A549 (cell line): ENCODE data around the gene REXO4. TPM values are rescaled to one million over a fixed set of nuclear protein-coding genes. Genes with fewer than 3 reads are reported as not detected.

Experiments used
- ATAC-seq, 2 experiments: fragments of 200-7000 bp in 1 of 2; fragments of >200 bp in 1 of 2; cut with Nextera tagmentation in 1 of 2; cut with Tn5 transposase in 1 of 2; 3 replicates each; pipeline versions ENCODE4 v1.8.0 to v1.9.1; 2018 to 2020; ENCODE audit warnings: mild to moderate bottlenecking in 1 of 2, moderate library complexity in 1 of 2
- CTCF ChIA-PET: fragments of 300-600 bp; sonication (Branson Sonifier 250); formaldehyde crosslinking; extraction: SDS; loops from one replicate; lab custom pipeline; 2021; ENCODE audit warnings: antibody characterized with exemption, inconsistent platforms; lab: Yijun Ruan, JAX
- POLR2A ChIA-PET: fragments of 350-600 bp; formaldehyde crosslinking; extraction: SDS; loops from one replicate; lab custom pipeline; 2021; ENCODE audit warnings: antibody characterized with exemption, inconsistent platforms; lab: Yijun Ruan, JAX
- DNase-seq, 2 experiments: peaks; one replicate each; pipeline versions ENCODE4 v3.0.0 to v3.0.0-alpha.2; 2011 to 2016; ENCODE audit warnings: low read depth in 1 of 2, low spot score in 1 of 2
- FAIRE-seq: peaks from 2 replicates; lab custom pipeline; 2011; peaks lifted over from hg19 to GRCh38; lab: Jason Lieb, UNC
- H3K27ac ChIP-seq, 2 experiments: fragments of >200 bp; sonication (Bioruptor Twin); formaldehyde crosslinking; 3 replicates each; pipeline ENCODE4 v1.5.1; 2016 to 2017
- H3K4me1 ChIP-seq: fragments of >200 bp; sonication (Bioruptor Twin); formaldehyde crosslinking; 3 replicates; pipeline ENCODE4 v1.6.1; 2016
- H3K4me2 ChIP-seq: fragments of >200 bp; sonication (Bioruptor Twin); formaldehyde crosslinking; 3 replicates; pipeline ENCODE4 v1.6.1; 2016
- H3K4me3 ChIP-seq: fragments of >200 bp; sonication (Bioruptor Twin); formaldehyde crosslinking; 3 replicates; pipeline ENCODE4 v1.5.1; 2016
- H3K9me3 ChIP-seq: fragments of >200 bp; sonication (Bioruptor Twin); formaldehyde crosslinking; 3 replicates; pipeline ENCODE4 v1.6.1; 2016
- CBX2 ChIP-seq: fragments of 200-600 bp; sonication (generic); IDR thresholded peaks from 2 replicates; pipeline ENCODE4 v1.6.1; 2016; ENCODE audit warnings: low read depth, mild to moderate bottlenecking, borderline replicate concordance
- CBX8 ChIP-seq: fragments of 200-600 bp; sonication (generic); IDR thresholded peaks from 2 replicates; pipeline ENCODE4 v1.6.1; 2016
- CEBPB ChIP-seq, 2 experiments: fragments of >200 bp in 1 of 2; sonication (Bioruptor Twin) in 1 of 2; formaldehyde crosslinking in 1 of 2; IDR thresholded peaks; 2 replicates each; pipeline ENCODE4 v1.6.1; 2012 to 2016
- CHD2 ChIP-seq: fragments of 150-350 bp; IDR thresholded peaks from 2 replicates; pipeline ENCODE4 v1.6.1; 2014; ENCODE audit warnings: low read length; ENCODE audit not compliant: partially characterized antibody
- CHD4 ChIP-seq: fragments of 200-600 bp; sonication (generic); IDR thresholded peaks from 2 replicates; pipeline ENCODE4 v1.6.1; 2016; ENCODE audit warnings: antibody characterized with exemption, mild to moderate bottlenecking, borderline replicate concordance
- EHF ChIP-seq: fragments of 250-450 bp; sonication (Bioruptor Pico); IDR thresholded peaks from 2 replicates; pipeline ENCODE4 v1.5.0; 2020; ENCODE audit warnings: mild to moderate bottlenecking
- EP300 ChIP-seq, 2 experiments: fragments of >200 bp; sonication (Bioruptor Twin); formaldehyde crosslinking; IDR thresholded peaks; 2 replicates in 1 of 2; 3 replicates in 1 of 2; pipeline ENCODE4 v1.6.1; 2016 to 2017
- HEYL ChIP-seq: fragments of 250-450 bp; sonication (Bioruptor Pico); IDR thresholded peaks from 2 replicates; pipeline ENCODE4 v1.8.0; 2021; ENCODE audit warnings: mild to moderate bottlenecking, moderate library complexity
- JUNB ChIP-seq: fragments of >200 bp; sonication (Bioruptor Twin); formaldehyde crosslinking; IDR thresholded peaks from 2 replicates; pipeline ENCODE4 v1.6.1; 2016
- MAX ChIP-seq: IDR thresholded peaks from 2 replicates; pipeline ENCODE4 v1.6.1; 2012
- MYC ChIP-seq: IDR thresholded peaks from 2 replicates; pipeline ENCODE4 v1.6.1; 2012; ENCODE audit warnings: mild to moderate bottlenecking, inconsistent platforms, low read length, improper control_type of control experiment, borderline replicate concordance
- NFE2L2 ChIP-seq: fragments of 150-350 bp; conservative IDR thresholded peaks from 2 replicates; pipeline ENCODE4 v1.6.1; 2014; ENCODE audit warnings: low read length
- RARB ChIP-seq: fragments of 250-450 bp; sonication (Bioruptor Pico); IDR thresholded peaks from 2 replicates; pipeline ENCODE4 v1.8.0; 2021; ENCODE audit warnings: mild to moderate bottlenecking, moderate library complexity
- REST ChIP-seq: fragments of 200-600 bp; sonication (generic); IDR thresholded peaks from 2 replicates; pipeline ENCODE4 v1.6.1; 2016; ENCODE audit warnings: antibody characterized with exemption, mild to moderate bottlenecking, moderate library complexity
- SMC3 ChIP-seq: fragments of >200 bp; sonication (Bioruptor Twin); formaldehyde crosslinking; IDR thresholded peaks from 3 replicates; pipeline ENCODE4 v1.6.1; 2018; ENCODE audit warnings: inconsistent platforms
- ZC3H11A ChIP-seq: fragments of 450-650 bp; IDR thresholded peaks from 2 replicates; pipeline ENCODE4 v1.6.1; 2014; ENCODE audit warnings: antibody characterized with exemption, mild to moderate bottlenecking
- ZSCAN20 ChIP-seq: fragments of 250-450 bp; sonication (Bioruptor Pico); IDR thresholded peaks from 2 replicates; pipeline ENCODE4 v1.8.0; 2022; ENCODE audit warnings: mild to moderate bottlenecking, moderate library complexity
- WGBS: methylation state at CpG from one replicate; pipeline ENCODE4 v1.1.6; 2017; ENCODE audit errors: missing lambda C conversion rate; 5-methylcytosine and 5-hydroxymethylcytosine counted together
- polyA plus RNA-seq, 4 experiments: library from polyadenylated mRNA; depleted of rRNA in 3 of 4; stranded (reverse); fragments of >200 nt; fragmentation: RNase III in 1 of 4; extraction: RNeasy Plus Mini Kit Qiagen cat#74134 plus additional on column Dnase treatment in 1 of 4; gene quantifications; 2 replicates in 3 of 4; 3 replicates in 1 of 4; pipeline ENCODE4 v1.2.3, GENCODE V29; 2011 to 2017
- TF ChIP-seq, protein P1 (sequence below): fragments of >200 bp; sonication (Bioruptor Twin); formaldehyde crosslinking; IDR thresholded peaks from 2 replicates; pipeline ENCODE4 v1.6.1; 2016
- TF ChIP-seq, protein P2 (sequence below): fragments of >200 bp; sonication (Bioruptor Twin); formaldehyde crosslinking; IDR thresholded peaks from 3 replicates; pipeline ENCODE4 v1.5.1; 2016
- TF ChIP-seq, protein P3 (sequence below): IDR thresholded peaks from 2 replicates; pipeline ENCODE4 v1.6.1; 2012

The REXO4 gene
- polyA plus RNA-seq, 2 of the 4 experiments (the other 2 are of a cell fraction), result 25.8 to 31.0 TPM

- TF ChIP-seq, protein P1, sequence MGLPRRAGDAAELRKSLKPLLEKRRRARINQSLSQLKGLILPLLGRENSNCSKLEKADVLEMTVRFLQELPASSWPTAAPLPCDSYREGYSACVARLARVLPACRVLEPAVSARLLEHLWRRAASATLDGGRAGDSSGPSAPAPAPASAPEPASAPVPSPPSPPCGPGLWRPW, result no peak
- TF ChIP-seq CBX8, result no peak
- 0 out of 2 replicates have a peak, but pooled peaks have one; percentile 15 for TF ChIP-seq MAX
- TF ChIP-seq SMC3, result no peak
- TF ChIP-seq, protein P2, sequence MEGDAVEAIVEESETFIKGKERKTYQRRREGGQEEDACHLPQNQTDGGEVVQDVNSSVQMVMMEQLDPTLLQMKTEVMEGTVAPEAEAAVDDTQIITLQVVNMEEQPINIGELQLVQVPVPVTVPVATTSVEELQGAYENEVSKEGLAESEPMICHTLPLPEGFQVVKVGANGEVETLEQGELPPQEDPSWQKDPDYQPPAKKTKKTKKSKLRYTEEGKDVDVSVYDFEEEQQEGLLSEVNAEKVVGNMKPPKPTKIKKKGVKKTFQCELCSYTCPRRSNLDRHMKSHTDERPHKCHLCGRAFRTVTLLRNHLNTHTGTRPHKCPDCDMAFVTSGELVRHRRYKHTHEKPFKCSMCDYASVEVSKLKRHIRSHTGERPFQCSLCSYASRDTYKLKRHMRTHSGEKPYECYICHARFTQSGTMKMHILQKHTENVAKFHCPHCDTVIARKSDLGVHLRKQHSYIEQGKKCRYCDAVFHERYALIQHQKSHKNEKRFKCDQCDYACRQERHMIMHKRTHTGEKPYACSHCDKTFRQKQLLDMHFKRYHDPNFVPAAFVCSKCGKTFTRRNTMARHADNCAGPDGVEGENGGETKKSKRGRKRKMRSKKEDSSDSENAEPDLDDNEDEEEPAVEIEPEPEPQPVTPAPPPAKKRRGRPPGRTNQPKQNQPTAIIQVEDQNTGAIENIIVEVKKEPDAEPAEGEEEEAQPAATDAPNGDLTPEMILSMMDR, result peak; percentile 55
These were observed 13.9 kb downstream of the REXO4 start (continued) for GRCh38 chr9:133403766-133404453.

DNA sequence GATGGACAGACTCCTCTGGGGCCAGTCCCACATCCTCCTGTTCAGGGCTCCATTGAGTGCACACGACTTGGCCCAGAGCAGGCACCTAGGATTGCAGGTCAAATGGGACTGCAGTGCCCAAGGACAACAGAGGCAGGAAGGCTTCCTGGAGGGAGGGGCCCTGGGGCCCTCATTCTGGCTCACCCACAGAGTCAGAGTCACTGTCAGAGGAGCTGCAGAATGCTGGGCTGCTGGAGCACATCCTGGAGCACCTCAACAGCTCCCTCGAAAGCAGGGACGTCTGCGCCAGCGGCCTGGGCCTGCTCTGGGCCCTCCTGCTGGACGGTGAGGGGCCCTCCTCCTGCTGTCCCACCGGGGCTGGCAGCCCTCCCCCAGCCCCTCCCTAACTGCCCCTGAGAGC is 15.1 kb downstream of the REXO4 start:
- DNase-seq (no peak), ATAC-seq (no peak), FAIRE-seq (no peak)
- ChIA-PET CTCF (interaction anchor here (0.6 to 4.9 kb wide), 13 partner anchors 10 to 222 kb away, joined by 3 to 45 read pairs (median 4); partner anchors contain the start of gene REXO4), POLR2A (no interaction called here)
- no CpG with 5 or more reads among the region's 7 CpGs for WGBS
- no peaks in the 10 kb centered on the region for H3K9me3 ChIP-seq
- no peak overlapping the region for H3K4me3 ChIP-seq
- no peak overlapping the region for H3K4me2 ChIP-seq
- TF ChIP-seq ZSCAN20 (CRISPR knock-in tag) (no peak), HEYL (no peak), MYC (no peak), ZC3H11A (no peak), CBX2 (no peak), CHD2 (no peak), EP300 (IDR thresholded peaks at IDR 0.05) (no peak), REST (no peak)
- H3K27ac ChIP-seq, result no peak overlapping the region
- no peaks in the 10 kb centered on the region for H3K4me1 ChIP-seq

- ATAC-seq, result no peak
- ChIA-PET POLR2A (no interaction called here), CTCF (interaction anchor here (0.6 to 4.9 kb wide), 3 partner anchors 15 to 209 kb away, joined by 3 to 45 read pairs (median 5); partner anchors contain the start of gene REXO4)
- Histone ChIP-seq H3K4me1 (no peaks in the 10 kb centered on the region), H3K4me2 (no peak overlapping the region), H3K27ac (no peak overlapping the region), H3K4me3 (no peak overlapping the region), H3K9me3 (no peaks in the 10 kb centered on the region)
- FAIRE-seq, result no peak
- TF ChIP-seq JUNB (no peak), HEYL (no peak), RARB (CRISPR knock-in tag) (no peak), EHF (CRISPR knock-in tag) (no peak), CHD2 (no peak), CEBPB (IDR thresholded peaks at IDR 0.05) (no peak), REST (no peak), NFE2L2 (no peak), CHD4 (no peak)
- TF ChIP-seq, protein P3, sequence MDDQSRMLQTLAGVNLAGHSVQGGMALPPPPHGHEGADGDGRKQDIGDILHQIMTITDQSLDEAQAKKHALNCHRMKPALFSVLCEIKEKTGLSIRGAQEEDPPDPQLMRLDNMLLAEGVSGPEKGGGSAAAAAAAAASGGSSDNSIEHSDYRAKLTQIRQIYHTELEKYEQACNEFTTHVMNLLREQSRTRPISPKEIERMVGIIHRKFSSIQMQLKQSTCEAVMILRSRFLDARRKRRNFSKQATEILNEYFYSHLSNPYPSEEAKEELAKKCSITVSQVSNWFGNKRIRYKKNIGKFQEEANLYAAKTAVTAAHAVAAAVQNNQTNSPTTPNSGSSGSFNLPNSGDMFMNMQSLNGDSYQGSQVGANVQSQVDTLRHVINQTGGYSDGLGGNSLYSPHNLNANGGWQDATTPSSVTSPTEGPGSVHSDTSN, result no peak
- DNase-seq, result no peak
- WGBS, result 67% methylated on average over 2 of the region's 6 CpGs
These were observed 16.2 kb downstream of the REXO4 start for GRCh38 chr9:133401588-133401987.
